HG03575 (cell line): ENCODE results near the gene MAGEB1.

Experiments
- ATAC-seq: cut with Tn5 transposase; IDR thresholded peaks from one replicate; pipeline ENCODE4 v1.9.1; 2021; ENCODE audit not compliant: unreplicated experiment, insufficient number of reproducible peaks, low FRiP score; ENCODE audit errors: extremely low read depth

Gene MAGEB1

DNA sequence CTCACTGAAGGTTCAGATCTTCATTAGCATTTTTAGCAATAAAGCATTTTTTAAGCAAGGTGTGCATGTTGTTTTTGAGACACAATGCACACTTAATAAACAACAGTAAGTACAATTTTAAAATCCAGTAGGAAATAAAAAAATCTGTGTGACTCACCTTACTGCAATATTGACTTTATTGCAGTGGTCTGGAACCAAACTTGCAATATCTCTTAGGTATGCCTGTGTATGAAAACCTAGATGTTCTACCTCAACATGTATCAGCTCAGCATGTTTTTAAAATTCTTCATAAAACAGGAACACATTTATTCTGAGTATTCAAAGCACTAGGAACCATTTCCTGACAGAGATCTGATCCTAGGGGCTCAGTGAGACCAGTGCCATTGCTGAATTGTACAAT is 35.6 kb downstream of the MAGEB1 start:
- no peak for ATAC-seq

DNA sequence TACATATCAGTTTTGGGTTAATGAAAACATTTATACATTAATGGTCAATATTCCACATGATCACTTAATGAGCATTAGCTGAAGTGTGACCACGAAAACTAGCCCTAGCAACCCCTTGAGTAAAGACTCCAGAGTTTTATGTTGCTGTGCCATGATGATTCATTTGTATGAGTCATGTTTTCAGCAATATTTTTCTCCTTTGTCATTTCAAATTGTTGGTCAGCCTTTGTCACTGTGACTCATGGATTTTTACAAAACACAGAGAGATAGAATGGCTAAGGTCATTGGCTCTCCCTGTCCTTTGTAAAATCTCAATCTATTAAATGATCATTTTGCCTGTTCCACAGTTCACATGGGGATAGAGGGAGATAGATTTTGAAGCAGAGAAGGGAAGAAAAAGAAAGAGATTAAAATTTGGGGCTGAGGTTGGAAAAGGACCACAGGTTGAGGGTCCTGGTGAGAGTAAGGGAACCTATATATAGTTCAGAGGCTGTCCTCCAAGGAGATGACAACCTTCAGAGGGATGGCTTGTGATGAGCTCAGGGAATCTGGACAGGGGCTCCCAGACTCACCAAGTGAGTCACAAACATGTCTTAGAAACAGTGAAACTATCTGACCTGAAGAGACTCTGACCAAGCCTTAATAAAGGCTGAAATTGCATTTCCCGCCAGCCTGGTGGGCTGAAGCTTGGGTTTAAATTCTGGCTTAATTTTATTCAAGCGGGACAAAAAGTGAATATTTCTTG is 36.7 kb downstream of the MAGEB1 start:
- ATAC-seq = no peak

DNA sequence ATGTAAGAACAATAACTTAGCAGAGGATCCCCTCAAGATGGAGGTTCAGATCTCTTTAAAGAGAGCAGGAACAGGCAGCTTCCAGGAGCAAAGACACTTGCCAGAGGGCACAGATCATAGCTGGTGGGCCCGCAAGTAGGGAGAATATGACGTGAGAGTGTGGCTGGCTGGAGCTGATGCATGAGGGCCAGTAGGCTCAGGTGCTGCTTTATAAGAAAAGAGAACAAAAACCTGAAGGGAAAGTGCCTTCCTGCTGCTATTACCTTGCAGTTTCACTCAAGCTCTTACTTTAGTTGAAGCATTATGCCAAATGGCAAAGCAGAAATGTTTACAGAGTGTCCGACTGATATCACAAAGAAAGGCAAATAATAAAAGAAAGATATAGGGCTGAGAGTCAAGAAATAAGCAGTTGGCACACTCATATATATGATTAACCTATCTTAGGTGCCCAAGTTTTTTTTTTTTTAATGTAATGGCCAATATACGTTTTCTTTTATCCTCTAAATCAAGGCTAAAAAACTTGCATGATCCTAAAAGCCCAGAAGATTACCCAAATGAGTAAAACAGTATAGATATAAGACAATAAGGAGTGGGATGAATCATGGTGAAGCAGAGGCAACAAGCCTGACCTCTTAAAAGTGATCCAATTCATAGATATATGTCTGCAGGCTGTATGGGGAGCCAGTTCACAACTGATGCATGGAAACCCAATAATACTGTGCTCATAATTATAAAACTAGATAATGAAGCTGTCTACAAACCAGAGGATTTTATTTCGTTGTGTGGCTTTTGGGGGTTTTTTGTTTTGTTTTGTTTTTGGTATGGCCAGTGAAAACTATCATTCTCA is 49.7 kb downstream of the MAGEB1 start:
- ATAC-seq = no peak

DNA sequence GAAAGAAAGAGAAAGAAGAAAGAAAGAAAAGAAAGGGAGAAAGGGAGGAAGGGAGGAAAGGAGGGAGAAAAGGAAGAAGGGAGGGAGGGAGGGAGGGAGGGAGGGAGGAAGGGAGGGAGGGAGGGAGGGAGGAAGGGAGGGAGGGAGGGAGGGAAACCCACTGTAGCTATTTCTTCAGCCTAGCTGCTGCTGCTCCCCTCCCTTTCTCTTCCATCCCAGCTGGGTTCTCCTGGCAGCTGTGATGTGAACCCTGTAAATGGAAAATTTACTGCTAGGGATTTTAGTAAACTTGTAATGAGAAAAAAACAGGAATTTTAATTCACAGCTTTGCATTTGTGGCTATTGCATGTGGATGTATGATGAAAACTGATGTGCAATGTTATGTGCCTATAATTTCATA is 54.3 kb downstream of the MAGEB1 start:
- ATAC-seq = no peak
